Neural crest cell (in vitro differentiated cells): Measurements from ENCODE around the gene BCL2L1. TPM values are rescaled to one million over a fixed set of nuclear protein-coding genes. Genes with fewer than 3 reads are reported as not detected.

Experiments used
- DNase-seq: peaks from one replicate; pipeline ENCODE4 v3.0.0; 2021; ENCODE audit warnings: low read depth, mixed read lengths, low spot score
- H3K27ac Mint-ChIP-seq: one replicate; pipeline ENCODE4 v1.8.0; 2021; ENCODE audit warnings: mild to moderate bottlenecking, mixed read lengths; ENCODE audit not compliant: unreplicated experiment
- H3K27me3 Mint-ChIP-seq: 2 replicates; pipeline ENCODE4 v1.8.0; 2021; ENCODE audit warnings: low read depth, mild to moderate bottlenecking, mixed read lengths
- H3K36me3 Mint-ChIP-seq: 2 replicates; pipeline ENCODE4 v1.8.0; 2021; ENCODE audit warnings: low read depth, mild to moderate bottlenecking, mixed read lengths
- H3K4me1 Mint-ChIP-seq: 2 replicates; pipeline ENCODE4 v1.8.0; 2021; ENCODE audit warnings: mixed read lengths
- H3K4me3 Mint-ChIP-seq: one replicate; pipeline ENCODE4 v1.8.0; 2021; ENCODE audit warnings: mild to moderate bottlenecking, mixed read lengths
- H3K9me3 Mint-ChIP-seq: 2 replicates; pipeline ENCODE4 v1.8.0; 2021; ENCODE audit warnings: mixed read lengths
- total RNA-seq: library from RNA; stranded (reverse); gene quantifications from 2 replicates; pipeline ENCODE4 v1.2.1, GENCODE V29; 2021
- TF ChIP-seq, protein P1 (sequence below): fragments of 200-600 bp; sonication (generic); conservative IDR thresholded peaks from 2 replicates; pipeline ENCODE4 v1.5.0; 2021; ENCODE audit warnings: antibody characterized with exemption, mild to moderate bottlenecking

Gene BCL2L1
- total RNA-seq, 1 donor from 2014 or later, result 74.3 TPM

DNA sequence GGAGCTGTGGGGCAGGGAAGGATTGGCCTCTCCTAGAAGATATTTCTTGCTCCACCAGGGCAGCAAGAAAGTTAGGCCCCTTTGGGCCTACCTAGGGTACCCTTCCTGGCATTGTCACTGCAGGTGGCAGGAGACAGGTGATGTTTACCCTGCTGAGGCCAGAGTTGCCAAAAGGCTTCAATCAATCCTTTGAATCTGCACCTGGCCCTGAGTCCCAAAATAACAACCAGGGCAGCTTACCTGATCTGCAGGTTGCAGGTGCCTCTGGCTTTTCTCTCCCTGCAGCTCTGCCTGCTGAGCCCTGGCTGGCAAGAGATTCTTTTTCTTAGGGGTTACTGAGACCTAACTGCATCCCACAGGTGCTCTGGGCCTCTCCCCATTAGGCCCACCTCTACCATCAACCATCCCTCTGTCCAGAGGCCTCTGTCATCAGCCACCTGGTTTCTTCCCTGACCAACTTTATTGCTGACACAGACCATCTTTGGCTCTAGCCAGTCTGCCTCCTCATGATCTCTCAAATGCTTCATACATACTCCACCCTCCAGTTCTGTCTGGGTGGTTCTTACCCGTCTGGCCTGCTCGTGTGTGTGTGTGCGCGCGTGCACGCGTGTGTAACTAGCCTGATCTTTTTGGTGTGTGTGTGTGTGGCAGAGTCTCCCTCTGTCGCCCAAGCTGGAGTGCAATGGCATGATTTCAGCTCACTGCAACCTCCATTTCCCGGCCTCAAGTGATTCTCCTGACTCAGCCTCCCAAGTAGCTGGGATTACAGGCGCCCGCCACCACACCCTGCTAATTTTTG, 13.7 kb downstream of the BCL2L1 start:
- peaks cover 15% of the 10 kb centered on the region for H3K36me3 Mint-ChIP-seq
- peaks cover 31% of the 10 kb centered on the region for H3K4me1 Mint-ChIP-seq

DNA sequence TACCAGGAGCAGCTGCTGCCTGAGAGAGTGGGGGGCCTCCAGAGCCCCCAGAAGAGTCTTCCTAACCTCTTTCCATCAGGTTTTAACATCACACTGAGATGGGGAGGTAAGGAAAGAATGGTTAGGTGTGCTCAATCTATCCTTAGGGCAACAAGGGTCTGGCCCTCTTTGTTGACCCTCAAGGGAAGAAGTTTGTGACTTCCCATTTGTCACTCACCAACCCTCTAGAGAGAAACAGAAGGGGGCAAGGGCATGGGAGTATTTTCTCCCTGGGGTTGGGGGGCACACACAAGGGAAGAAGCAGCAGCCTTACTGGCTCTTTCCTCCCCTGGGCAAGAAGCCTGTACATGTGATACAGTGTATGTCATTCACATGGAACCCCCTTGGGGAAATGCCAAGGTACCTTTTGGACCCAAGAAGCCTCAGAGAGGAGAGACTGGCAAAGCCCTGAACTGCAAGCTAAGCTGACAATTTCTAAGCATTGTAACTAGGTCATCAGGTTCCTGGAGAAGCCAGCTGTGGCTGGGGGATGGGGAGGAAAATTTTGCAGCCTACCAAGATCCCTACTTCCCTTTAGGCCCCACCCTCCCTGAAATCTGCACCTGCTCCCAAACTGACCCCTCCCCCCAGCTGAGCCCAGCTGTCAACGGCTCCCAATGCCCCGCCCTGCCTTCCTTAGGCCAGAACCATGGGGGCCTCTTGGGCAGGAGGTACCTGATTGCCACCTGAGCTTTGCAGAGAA, 14.5 kb downstream of the BCL2L1 start:
- no peak for DNase-seq
- H3K4me1 Mint-ChIP-seq, result peaks cover 24% of the 10 kb centered on the region

More for the DNA sequence above, 13.7 kb downstream of the BCL2L1 start:
- no peak overlapping the region for H3K27ac Mint-ChIP-seq
- no peaks in the 10 kb centered on the region for H3K27me3 Mint-ChIP-seq
- H3K9me3 Mint-ChIP-seq, result no peaks in the 10 kb centered on the region
- no peak for DNase-seq
- TF ChIP-seq, protein P1, sequence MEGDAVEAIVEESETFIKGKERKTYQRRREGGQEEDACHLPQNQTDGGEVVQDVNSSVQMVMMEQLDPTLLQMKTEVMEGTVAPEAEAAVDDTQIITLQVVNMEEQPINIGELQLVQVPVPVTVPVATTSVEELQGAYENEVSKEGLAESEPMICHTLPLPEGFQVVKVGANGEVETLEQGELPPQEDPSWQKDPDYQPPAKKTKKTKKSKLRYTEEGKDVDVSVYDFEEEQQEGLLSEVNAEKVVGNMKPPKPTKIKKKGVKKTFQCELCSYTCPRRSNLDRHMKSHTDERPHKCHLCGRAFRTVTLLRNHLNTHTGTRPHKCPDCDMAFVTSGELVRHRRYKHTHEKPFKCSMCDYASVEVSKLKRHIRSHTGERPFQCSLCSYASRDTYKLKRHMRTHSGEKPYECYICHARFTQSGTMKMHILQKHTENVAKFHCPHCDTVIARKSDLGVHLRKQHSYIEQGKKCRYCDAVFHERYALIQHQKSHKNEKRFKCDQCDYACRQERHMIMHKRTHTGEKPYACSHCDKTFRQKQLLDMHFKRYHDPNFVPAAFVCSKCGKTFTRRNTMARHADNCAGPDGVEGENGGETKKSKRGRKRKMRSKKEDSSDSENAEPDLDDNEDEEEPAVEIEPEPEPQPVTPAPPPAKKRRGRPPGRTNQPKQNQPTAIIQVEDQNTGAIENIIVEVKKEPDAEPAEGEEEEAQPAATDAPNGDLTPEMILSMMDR, result no peak
- no peak overlapping the region for H3K4me3 Mint-ChIP-seq

DNA sequence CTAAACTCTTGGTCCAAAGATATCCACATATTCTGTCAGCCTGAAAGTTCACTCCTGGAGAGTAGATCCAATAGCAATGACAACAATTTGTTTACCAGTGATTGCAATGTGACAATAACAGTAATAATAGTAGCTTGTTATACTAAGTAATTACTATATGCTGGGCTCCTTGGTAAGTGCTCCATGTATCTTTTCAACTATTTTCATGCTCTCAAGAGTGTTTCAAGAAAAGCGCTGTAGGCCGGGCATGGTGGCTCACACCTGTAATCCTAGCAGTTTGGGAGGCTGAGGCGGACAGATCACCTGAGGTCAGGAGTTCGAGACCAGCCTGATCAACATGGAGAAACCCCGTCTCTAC, 15.4 kb downstream of the BCL2L1 start:
- no peaks in the 10 kb centered on the region for H3K9me3 Mint-ChIP-seq
- H3K27ac Mint-ChIP-seq, result no peak overlapping the region
- peaks cover 11% of the 10 kb centered on the region for H3K36me3 Mint-ChIP-seq
- TF ChIP-seq, protein P1, result no peak
- H3K4me1 Mint-ChIP-seq, result peaks cover 15% of the 10 kb centered on the region
- H3K27me3 Mint-ChIP-seq, result no peaks in the 10 kb centered on the region
- no peak overlapping the region for H3K4me3 Mint-ChIP-seq
- no peak for DNase-seq

More for the DNA sequence above, 14.5 kb downstream of the BCL2L1 start:
- H3K27me3 Mint-ChIP-seq, result no peaks in the 10 kb centered on the region
- peak overlapping the region; percentile 19 for H3K27ac Mint-ChIP-seq
- TF ChIP-seq, protein P1, result no peak
- H3K9me3 Mint-ChIP-seq, result no peaks in the 10 kb centered on the region
- no peak overlapping the region for H3K4me3 Mint-ChIP-seq
- H3K36me3 Mint-ChIP-seq, result peaks cover 13% of the 10 kb centered on the region

DNA sequence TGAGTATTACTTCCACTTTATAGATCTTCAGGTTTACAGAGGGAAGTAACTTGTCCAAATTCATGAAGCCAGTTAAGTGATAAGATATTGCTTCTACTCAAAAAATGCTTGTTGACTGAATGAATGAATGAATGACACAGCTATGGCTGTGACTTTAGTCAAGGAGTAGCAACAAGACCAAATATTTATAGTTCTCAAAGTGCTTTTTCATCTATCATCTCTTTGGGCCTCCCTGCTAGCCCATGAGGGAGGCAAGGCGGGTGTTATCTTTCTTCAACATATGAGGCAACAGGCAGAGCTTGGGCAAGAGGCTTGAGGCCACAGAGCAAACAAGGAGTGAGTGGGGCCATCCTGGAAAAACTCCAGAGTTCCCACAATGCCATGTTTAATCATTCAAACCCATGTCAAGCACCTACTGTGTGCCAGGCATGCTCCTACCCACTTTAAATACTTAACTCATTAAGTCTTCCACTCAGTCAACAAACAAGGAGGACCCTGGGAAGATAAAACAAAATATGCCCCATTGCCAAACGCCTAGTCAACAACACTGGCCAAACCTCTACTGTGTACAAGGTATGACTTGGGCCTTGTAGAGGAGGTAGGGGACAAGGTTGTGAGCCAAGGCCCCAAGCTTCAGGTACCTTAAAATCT, 15.9 kb downstream of the BCL2L1 start:
- H3K4me3 Mint-ChIP-seq, result no peak overlapping the region
- H3K27me3 Mint-ChIP-seq, result no peaks in the 10 kb centered on the region
- TF ChIP-seq, protein P1, result no peak
- peaks cover 10% of the 10 kb centered on the region for H3K4me1 Mint-ChIP-seq
- DNase-seq, result no peak
- no peaks in the 10 kb centered on the region for H3K9me3 Mint-ChIP-seq
- peaks cover 14% of the 10 kb centered on the region for H3K36me3 Mint-ChIP-seq
- no peak overlapping the region for H3K27ac Mint-ChIP-seq
